Astrocyte of the spinal cord (primary cell): ENCODE results near the gene ZNF438.
A peak's percentile ranks its signal among the peaks of the same experiment; 100 is the strongest.

Source experiments
- DNase-seq: peaks from one replicate; pipeline ENCODE4 v3.0.0; 2011; ENCODE audit warnings: low read depth, low spot score
- H3K4me3 ChIP-seq: 2 replicates; pipeline ENCODE4 v1.5.1; 2011; ENCODE audit warnings: low read depth, mild to moderate bottlenecking, low read length, moderate library complexity
- CTCF ChIP-seq: IDR thresholded peaks from 2 replicates; pipeline ENCODE4 v1.5.1; 2012; ENCODE audit warnings: low read depth, mild to moderate bottlenecking, low read length, inconsistent platforms
- in situ Hi-C: cut with HindIII; loops from 2 replicates; pipeline ENCODE4 v1.10.0; 2017; ENCODE audit warnings: low sequenced_read_pairs

The ZNF438 gene

GRCh38 chr10:30820261-30820991 lies 211.2 kb downstream of the ZNF438 start:
- no peak for TF ChIP-seq CTCF
- in situ Hi-C loops = no loop called here
- DNase-seq = peak; percentile 90
- H3K4me3 ChIP-seq = no peak overlapping the region

- DNase-seq = peak; percentile 65
- no peak for TF ChIP-seq CTCF
- in situ Hi-C loops = no loop called here
- no peak overlapping the region for H3K4me3 ChIP-seq
Observed at GRCh38 chr10:30819341-30820181, 212.1 kb downstream of the ZNF438 start.

GRCh38 chr10:30818854-30819253 lies 212.8 kb downstream of the ZNF438 start:
- no peak overlapping the region for H3K4me3 ChIP-seq
- in situ Hi-C loops = no loop called here
- no peak for DNase-seq

GRCh38 chr10:30818010-30818660 lies 213.5 kb downstream of the ZNF438 start:
- no peak for TF ChIP-seq CTCF
- H3K4me3 ChIP-seq = no peak overlapping the region
- peak; percentile 41 for DNase-seq
- in situ Hi-C loops = no loop called here

More at GRCh38 chr10:30818854-30819253, 212.8 kb downstream of the ZNF438 start:
- no peak for TF ChIP-seq CTCF

- in situ Hi-C loops = no loop called here
- TF ChIP-seq CTCF = no peak
- DNase-seq = no peak
- no peak overlapping the region for H3K4me3 ChIP-seq
Observed at GRCh38 chr10:30817541-30817940, 214.1 kb downstream of the ZNF438 start.

GRCh38 chr10:30816820-30817171 lies 214.9 kb downstream of the ZNF438 start:
- no peak for DNase-seq

More at GRCh38 chr10:30816820-30817171, 214.9 kb downstream of the ZNF438 start:
- no peak overlapping the region for H3K4me3 ChIP-seq
- no peak for TF ChIP-seq CTCF
- in situ Hi-C loops = no loop called here
